ENCODE measurements around the gene CHKB.

GRCh38 chr22:50628543-50629134 is 46.0 kb upstream of the CHKB start:
- TF ChIP-seq, protein P1, sequence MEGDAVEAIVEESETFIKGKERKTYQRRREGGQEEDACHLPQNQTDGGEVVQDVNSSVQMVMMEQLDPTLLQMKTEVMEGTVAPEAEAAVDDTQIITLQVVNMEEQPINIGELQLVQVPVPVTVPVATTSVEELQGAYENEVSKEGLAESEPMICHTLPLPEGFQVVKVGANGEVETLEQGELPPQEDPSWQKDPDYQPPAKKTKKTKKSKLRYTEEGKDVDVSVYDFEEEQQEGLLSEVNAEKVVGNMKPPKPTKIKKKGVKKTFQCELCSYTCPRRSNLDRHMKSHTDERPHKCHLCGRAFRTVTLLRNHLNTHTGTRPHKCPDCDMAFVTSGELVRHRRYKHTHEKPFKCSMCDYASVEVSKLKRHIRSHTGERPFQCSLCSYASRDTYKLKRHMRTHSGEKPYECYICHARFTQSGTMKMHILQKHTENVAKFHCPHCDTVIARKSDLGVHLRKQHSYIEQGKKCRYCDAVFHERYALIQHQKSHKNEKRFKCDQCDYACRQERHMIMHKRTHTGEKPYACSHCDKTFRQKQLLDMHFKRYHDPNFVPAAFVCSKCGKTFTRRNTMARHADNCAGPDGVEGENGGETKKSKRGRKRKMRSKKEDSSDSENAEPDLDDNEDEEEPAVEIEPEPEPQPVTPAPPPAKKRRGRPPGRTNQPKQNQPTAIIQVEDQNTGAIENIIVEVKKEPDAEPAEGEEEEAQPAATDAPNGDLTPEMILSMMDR (IDR thresholded peaks at IDR 0.05): no peak
- no peak for TF ChIP-seq POLR2A (IDR thresholded peaks at IDR 0.05)
